Activated T-cell treated with anti-CD3 and anti-CD28 coated beads for 24 hours (primary cell): ENCODE data around the gene NEURL1.
"Not testable (repeated sequence)": the region's sequence is repeated elsewhere in the genome, so short reads cannot be mapped to it uniquely, and the experiment has no call there.

Experiments used
- DNase-seq: peaks from one replicate; pipeline ENCODE4 v3.0.0-alpha.2; 2020; ENCODE audit warnings: low read depth

The NEURL1 gene

GRCh38 chr10:103622935-103623574, 129.6 kb downstream of the NEURL1 start:
- no peak for DNase-seq

GRCh38 chr10:103626178-103626577, 132.7 kb downstream of the NEURL1 start:
- no peak for DNase-seq

GRCh38 chr10:103627111-103627892, 133.8 kb downstream of the NEURL1 start:
- no peak for DNase-seq

GRCh38 chr10:103627893-103628292, 134.4 kb downstream of the NEURL1 start:
- DNase-seq, result no peak

GRCh38 chr10:103629581-103629980, 136.1 kb downstream of the NEURL1 start:
- no peak for DNase-seq

GRCh38 chr10:103630156-103630555, 136.7 kb downstream of the NEURL1 start:
- no peak for DNase-seq

GRCh38 chr10:103632247-103632642, 138.7 kb downstream of the NEURL1 start:
- no peak for DNase-seq

GRCh38 chr10:103632871-103633270, 139.4 kb downstream of the NEURL1 start:
- DNase-seq, result not testable (repeated sequence)

GRCh38 chr10:103633846-103634245, 140.3 kb downstream of the NEURL1 start:
- no peak for DNase-seq

- no peak for DNase-seq
Observed at GRCh38 chr10:103635580-103635979, 142.1 kb downstream of the NEURL1 start.

- no peak for DNase-seq
Observed at GRCh38 chr10:103636492-103636891, 143.0 kb downstream of the NEURL1 start.

- no peak for DNase-seq
Observed at GRCh38 chr10:103637011-103637410, 143.5 kb downstream of the NEURL1 start.

GRCh38 chr10:103637927-103638557, 144.5 kb downstream of the NEURL1 start:
- DNase-seq, result no peak

- DNase-seq, result no peak
Observed at GRCh38 chr10:103638948-103639347, 145.4 kb downstream of the NEURL1 start.

GRCh38 chr10:103640436-103641181, 147.1 kb downstream of the NEURL1 start:
- no peak for DNase-seq

- no peak for DNase-seq
Observed at GRCh38 chr10:103641326-103641725, 147.8 kb downstream of the NEURL1 start.
